ENCODE results near the gene SMIM36. TPM values are rescaled to one million over a fixed set of nuclear protein-coding genes. Genes with fewer than 3 reads are reported as not detected.
A peak's percentile ranks its signal among the peaks of the same experiment; 100 is the strongest.

The SMIM36 gene
- total RNA-seq, 4 donors from 2014 or later = not detected

GRCh38 chr17:55421179-55421934 is 89.9 kb downstream of the SMIM36 start, which contains the start of gene MMD:
TSS of gene MMD (minus strand) at chr17:55421835. CDS start at chr17:55421695, 140 bp downstream.
- no peak for TF ChIP-seq CTCF (IDR thresholded peaks at IDR 0.05 in 4 of 5, conservative IDR thresholded peaks at IDR 0.05 in 1 of 5)
- peak; percentile 70 to 82 for TF ChIP-seq POLR2A (IDR thresholded peaks at IDR 0.05)
- Histone ChIP-seq H3K27ac (peak within 1 kb of the TSS; percentile 74 to 84 (median 78)), H3K4me1 (peaks cover 5 to 21% of the 10 kb centered on the region in 2 donors), H3K27me3 (no peaks in the 10 kb centered on the region), H3K9me3 (no peaks in the 10 kb centered on the region), H3K4me3 (peak within 1 kb of the TSS; percentile 72 to 89 (median 84)), H3K36me3 (no peaks in the 10 kb centered on the region)
- ATAC-seq (peak; percentile 42 to 56), DNase-seq (peak in 1 of 2 donors; percentile 15)
- in situ Hi-C loops (cut with MboI; ENCODE audit: low sequenced_read_pairs in 4 of 4) = no loop called here
- intact Hi-C loops (cut with DNase I; ENCODE audit: low total_unique reads) = loop anchor here (5.0 to 10.0 kb wide), 3 partner anchors 157 to 751 kb away; partner anchors contain the start of gene HLF

GRCh38 chr17:55420776-55421178 is 90.5 kb downstream of the SMIM36 start:
- Histone ChIP-seq H3K4me3 (peak overlapping the region; percentile 72 to 89 (median 84)), H3K27ac (peak overlapping the region; percentile 74 to 84 (median 78)), H3K4me1 (peaks cover 8 to 26% of the 10 kb centered on the region in 2 donors), H3K9me3 (no peaks in the 10 kb centered on the region), H3K36me3 (no peaks in the 10 kb centered on the region), H3K27me3 (no peaks in the 10 kb centered on the region)
- peak; percentile 30 to 46 for ATAC-seq
- peak in 1 of 2 donors; percentile 43 for DNase-seq
- in situ Hi-C loops (cut with MboI; ENCODE audit: low sequenced_read_pairs in 4 of 4) (no loop called here), intact Hi-C loops (cut with DNase I; ENCODE audit: low total_unique reads) (loop anchor here (5.0 to 10.0 kb wide), 3 partner anchors 156 to 752 kb away; partner anchors contain the start of gene HLF)
- TF ChIP-seq CTCF (IDR thresholded peaks at IDR 0.05 in 4 of 5, conservative IDR thresholded peaks at IDR 0.05 in 1 of 5) (no peak), POLR2A (IDR thresholded peaks at IDR 0.05) (no peak)

DNA sequence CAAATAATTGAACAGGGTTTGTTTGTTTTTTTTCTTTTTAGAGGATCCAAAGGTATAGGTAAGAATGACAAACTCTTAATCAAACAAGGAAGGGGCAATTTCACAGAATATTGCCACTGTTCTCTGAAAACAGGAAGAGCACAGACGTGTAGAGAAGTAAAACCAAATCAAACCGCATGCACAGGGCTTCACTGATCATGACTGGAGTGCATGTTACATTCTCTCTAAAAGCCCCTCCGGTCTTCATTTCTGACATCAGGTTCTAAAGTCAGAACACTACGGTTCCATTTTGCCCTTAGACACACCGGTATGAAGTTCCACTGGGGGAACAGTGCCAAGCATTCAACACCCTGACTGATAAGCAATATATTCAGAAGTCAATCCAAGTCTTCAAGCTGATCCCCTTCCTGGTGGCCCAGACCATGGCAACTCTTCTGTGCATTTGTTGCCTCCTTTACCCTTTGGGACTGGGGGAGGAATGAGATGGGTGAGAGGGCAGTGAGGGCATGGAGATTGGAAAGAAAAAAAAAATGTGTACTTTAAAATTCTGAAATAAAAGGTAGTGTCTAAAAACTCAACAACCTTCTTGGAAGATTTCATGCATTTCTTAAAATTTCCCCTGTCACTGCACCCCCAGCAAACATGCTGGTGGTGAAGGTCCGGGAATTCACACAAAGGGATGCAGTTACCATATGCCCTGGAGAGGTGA is 91.0 kb downstream of the SMIM36 start:
- no peak for ATAC-seq
- intact Hi-C loops (cut with DNase I; ENCODE audit: low total_unique reads) (loop anchor here (5.0 to 10.0 kb wide), 3 partner anchors 155 to 752 kb away; partner anchors contain the start of gene HLF), in situ Hi-C loops (cut with MboI; ENCODE audit: low sequenced_read_pairs in 4 of 4) (no loop called here)
- no peak for TF ChIP-seq POLR2A (IDR thresholded peaks at IDR 0.05)
- no peak for TF ChIP-seq CTCF (IDR thresholded peaks at IDR 0.05 in 4 of 5, conservative IDR thresholded peaks at IDR 0.05 in 1 of 5)
- H3K27me3 ChIP-seq = no peaks in the 10 kb centered on the region
- no peaks in the 10 kb centered on the region for H3K36me3 ChIP-seq
- peak overlapping the region in 3 of 4 donors; percentile 77 to 84 (median 78) for H3K27ac ChIP-seq
- H3K9me3 ChIP-seq = no peaks in the 10 kb centered on the region
- peaks cover 13 to 31% of the 10 kb centered on the region in 2 donors for H3K4me1 ChIP-seq
- DNase-seq = no peak
- H3K4me3 ChIP-seq = peak overlapping the region; percentile 72 to 89 (median 84)

GRCh38 chr17:55418369-55419268 is 92.6 kb downstream of the SMIM36 start:
- Histone ChIP-seq H3K4me3 (no peak overlapping the region), H3K4me1 (peaks cover 13 to 37% of the 10 kb centered on the region in 2 donors), H3K27me3 (no peaks in the 10 kb centered on the region), H3K36me3 (no peaks in the 10 kb centered on the region), H3K9me3 (no peaks in the 10 kb centered on the region), H3K27ac (no peak overlapping the region)
- no peak for TF ChIP-seq POLR2A (IDR thresholded peaks at IDR 0.05)
- TF ChIP-seq CTCF (IDR thresholded peaks at IDR 0.05 in 4 of 5, conservative IDR thresholded peaks at IDR 0.05 in 1 of 5) = no peak
- in situ Hi-C loops (cut with MboI; ENCODE audit: low sequenced_read_pairs in 4 of 4) = no loop called here
- intact Hi-C loops (cut with DNase I; ENCODE audit: low total_unique reads) = no loop called here
- DNase-seq = no peak
- ATAC-seq = no peak
